ENCODE measurements around the gene NBEAL2. TPM values are rescaled to one million over a fixed set of nuclear protein-coding genes. Genes with fewer than 3 reads are reported as not detected.

Gene NBEAL2
- total RNA-seq, 1 experiment from 2014 or later: 60.5 TPM

DNA sequence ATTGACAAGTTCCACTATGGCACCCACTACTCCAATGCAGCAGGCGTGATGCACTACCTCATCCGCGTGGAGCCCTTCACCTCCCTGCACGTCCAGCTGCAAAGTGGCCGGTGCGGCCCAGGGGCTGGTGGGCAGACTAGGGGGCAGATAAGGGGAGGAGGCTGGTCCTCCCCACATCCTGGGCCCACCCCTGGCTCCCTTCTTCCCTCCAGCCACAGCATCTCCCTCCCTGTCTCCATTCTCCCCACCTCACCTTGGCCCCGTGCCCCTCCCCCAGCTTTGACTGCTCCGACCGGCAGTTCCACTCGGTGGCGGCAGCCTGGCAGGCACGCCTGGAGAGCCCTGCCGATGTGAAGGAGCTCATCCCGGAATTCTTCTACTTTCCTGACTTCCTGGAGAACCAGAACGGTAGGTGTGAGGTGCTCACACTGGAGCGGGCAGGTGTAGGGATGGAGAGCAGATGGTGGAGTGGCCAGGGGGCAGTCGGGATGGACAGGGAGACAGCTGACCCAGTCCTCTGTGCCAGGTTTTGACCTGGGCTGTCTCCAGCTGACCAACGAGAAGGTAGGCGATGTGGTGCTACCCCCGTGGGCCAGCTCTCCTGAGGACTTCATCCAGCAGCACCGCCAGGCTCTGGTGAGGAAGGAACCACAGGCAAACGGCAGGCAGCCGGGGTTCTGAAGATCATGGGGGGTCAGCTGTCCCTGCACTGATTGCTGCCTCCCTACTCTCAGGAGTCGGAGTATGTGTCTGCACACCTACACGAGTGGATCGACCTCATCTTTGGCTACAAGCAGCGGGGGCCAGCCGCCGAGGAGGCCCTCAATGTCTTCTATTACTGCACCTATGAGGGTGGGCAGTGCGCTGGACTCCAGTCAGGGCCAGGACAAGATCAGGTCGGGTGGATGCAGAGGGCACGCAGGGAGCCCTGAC is 26.0 kb downstream of the NBEAL2 start:
- Histone ChIP-seq H3K36me3 (ENCODE audit: insufficient read depth, low read length) (peaks cover 16% of the 10 kb centered on the region), H3K4me3 (ENCODE audit: low read length) (no peak overlapping the region)
- no peak for DNase-seq

DNA sequence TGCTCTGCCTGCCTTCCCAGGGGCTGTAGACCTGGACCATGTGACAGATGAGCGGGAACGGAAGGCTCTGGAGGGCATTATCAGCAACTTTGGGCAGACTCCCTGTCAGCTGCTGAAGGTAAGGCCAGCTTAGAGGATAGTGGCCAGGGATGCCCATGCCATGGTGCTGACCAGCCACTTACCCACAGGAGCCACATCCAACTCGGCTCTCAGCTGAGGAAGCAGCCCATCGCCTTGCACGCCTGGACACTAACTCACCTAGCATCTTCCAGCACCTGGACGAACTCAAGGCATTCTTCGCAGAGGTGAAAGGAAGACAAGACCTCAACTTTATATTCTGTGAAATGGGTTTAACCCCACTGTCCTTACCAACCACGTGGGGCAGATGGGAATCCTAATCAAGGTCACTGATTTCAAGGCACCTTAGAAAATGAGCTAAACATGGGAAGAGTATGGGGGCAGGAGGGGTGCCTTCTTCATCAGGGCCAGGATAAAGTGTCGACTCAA is 26.7 kb downstream of the NBEAL2 start:
- Histone ChIP-seq H3K4me1 (ENCODE audit: low read length) (peaks cover 4% of the 10 kb centered on the region), H3K4me3 (ENCODE audit: low read length) (no peak overlapping the region), H3K9me2 (replicated peaks; ENCODE audit: insufficient read depth, low read length) (no peaks in the 10 kb centered on the region), H3K27ac (ENCODE audit: low read length) (no peak overlapping the region), H4K20me1 (ENCODE audit: insufficient read depth, low read depth, low read length) (0 out of 2 replicates have a peak, but pooled peaks cover 6% of the 10 kb centered on the region), H3K9me3 (ENCODE audit: low read length) (no peaks in the 10 kb centered on the region), H3K9ac (ENCODE audit: low read length) (no peak overlapping the region), H3K79me2 (ENCODE audit: low read length) (no peaks in the 10 kb centered on the region), H3K4me2 (ENCODE audit: low read depth, low read length, poor library complexity, severe bottlenecking) (no peak overlapping the region), H2AFZ (ENCODE audit: low read length) (no peak overlapping the region), H3K27me3 (ENCODE audit: low read length) (no peaks in the 10 kb centered on the region), H3K36me3 (ENCODE audit: insufficient read depth, low read length) (peaks cover 16% of the 10 kb centered on the region)
- DNase-seq: no peak

More for the DNA sequence above, 26.0 kb downstream of the NBEAL2 start:
- no peaks in the 10 kb centered on the region for H3K79me2 ChIP-seq (ENCODE audit: low read length)
- no peak overlapping the region for H3K9ac ChIP-seq (ENCODE audit: low read length)
- 0 out of 2 replicates have a peak, but pooled peaks cover 6% of the 10 kb centered on the region for H4K20me1 ChIP-seq (ENCODE audit: insufficient read depth, low read depth, low read length)
- H3K9me3 ChIP-seq (ENCODE audit: low read length): no peaks in the 10 kb centered on the region
- H3K27ac ChIP-seq (ENCODE audit: low read length): no peak overlapping the region
- no peaks in the 10 kb centered on the region for H3K9me2 ChIP-seq (replicated peaks; ENCODE audit: insufficient read depth, low read length)
- H3K4me2 ChIP-seq (ENCODE audit: low read depth, low read length, poor library complexity, severe bottlenecking): no peak overlapping the region
- H3K4me1 ChIP-seq (ENCODE audit: low read length): peaks cover 4% of the 10 kb centered on the region
- H3K27me3 ChIP-seq (ENCODE audit: low read length): no peaks in the 10 kb centered on the region
- no peak overlapping the region for H2AFZ ChIP-seq (ENCODE audit: low read length)

DNA sequence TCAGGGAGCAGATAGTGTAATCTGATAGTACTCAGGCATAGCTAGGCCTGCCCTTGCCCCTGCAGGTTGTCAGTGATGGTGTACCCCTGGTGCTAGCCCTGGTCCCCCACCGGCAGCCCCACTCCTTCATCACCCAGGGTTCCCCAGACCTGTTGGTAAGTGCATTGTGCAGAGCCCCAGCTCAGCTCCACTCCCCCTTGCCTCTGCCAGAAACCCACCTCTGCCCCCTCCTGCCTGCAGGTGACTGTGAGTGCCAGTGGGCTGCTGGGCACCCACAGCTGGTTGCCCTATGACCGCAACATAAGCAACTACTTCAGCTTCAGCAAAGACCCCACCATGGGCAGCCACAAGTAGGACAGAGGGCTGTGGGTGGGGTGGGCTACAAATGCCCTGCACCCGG is 27.5 kb downstream of the NBEAL2 start:
- Histone ChIP-seq H3K9me3 (ENCODE audit: low read length) (no peaks in the 10 kb centered on the region), H2AFZ (ENCODE audit: low read length) (no peak overlapping the region), H3K9ac (ENCODE audit: low read length) (no peak overlapping the region), H3K27ac (ENCODE audit: low read length) (no peak overlapping the region), H4K20me1 (ENCODE audit: insufficient read depth, low read depth, low read length) (0 out of 2 replicates have a peak, but pooled peaks cover 6% of the 10 kb centered on the region), H3K36me3 (ENCODE audit: insufficient read depth, low read length) (peaks cover 16% of the 10 kb centered on the region), H3K27me3 (ENCODE audit: low read length) (no peaks in the 10 kb centered on the region), H3K4me1 (ENCODE audit: low read length) (peaks cover 4% of the 10 kb centered on the region), H3K9me2 (replicated peaks; ENCODE audit: insufficient read depth, low read length) (no peaks in the 10 kb centered on the region), H3K79me2 (ENCODE audit: low read length) (no peaks in the 10 kb centered on the region), H3K4me2 (ENCODE audit: low read depth, low read length, poor library complexity, severe bottlenecking) (no peak overlapping the region), H3K4me3 (ENCODE audit: low read length) (no peak overlapping the region)
- no peak for DNase-seq

DNA sequence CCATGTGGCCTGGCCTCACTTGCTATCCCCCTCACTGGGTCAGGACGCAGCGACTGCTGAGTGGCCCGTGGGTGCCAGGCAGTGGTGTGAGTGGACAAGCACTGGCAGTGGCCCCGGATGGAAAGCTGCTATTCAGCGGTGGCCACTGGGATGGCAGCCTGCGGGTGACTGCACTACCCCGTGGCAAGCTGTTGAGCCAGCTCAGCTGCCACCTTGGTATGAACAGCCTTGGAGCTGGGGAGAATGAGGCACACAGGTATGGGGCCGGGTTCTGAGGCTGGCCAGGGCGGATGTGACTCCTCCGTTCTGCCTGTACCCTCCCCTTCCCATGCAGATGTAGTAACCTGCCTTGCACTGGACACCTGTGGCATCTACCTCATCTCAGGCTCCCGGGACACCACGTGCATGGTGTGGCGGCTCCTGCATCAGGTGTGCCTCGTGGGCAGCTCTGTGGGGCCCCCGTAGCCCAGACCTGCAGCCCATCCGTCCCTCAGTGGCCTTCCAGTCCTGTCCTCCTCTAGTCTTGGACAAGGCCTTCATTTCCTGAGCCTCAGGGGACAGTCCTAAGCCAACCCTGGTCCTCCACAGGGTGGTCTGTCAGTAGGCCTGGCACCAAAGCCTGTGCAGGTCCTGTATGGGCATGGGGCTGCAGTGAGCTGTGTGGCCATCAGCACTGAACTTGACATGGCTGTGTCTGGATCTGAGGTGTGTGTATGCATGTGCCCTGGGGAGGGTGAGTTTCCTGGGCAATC is 28.2 kb downstream of the NBEAL2 start:
- Histone ChIP-seq H3K9me2 (replicated peaks; ENCODE audit: insufficient read depth, low read length) (no peaks in the 10 kb centered on the region), H3K4me2 (ENCODE audit: low read depth, low read length, poor library complexity, severe bottlenecking) (no peak overlapping the region), H3K9me3 (ENCODE audit: low read length) (no peaks in the 10 kb centered on the region), H3K27me3 (ENCODE audit: low read length) (no peaks in the 10 kb centered on the region), H3K9ac (ENCODE audit: low read length) (no peak overlapping the region), H2AFZ (ENCODE audit: low read length) (no peak overlapping the region), H4K20me1 (ENCODE audit: insufficient read depth, low read depth, low read length) (0 out of 2 replicates have a peak, but pooled peaks cover 6% of the 10 kb centered on the region), H3K79me2 (ENCODE audit: low read length) (no peaks in the 10 kb centered on the region), H3K36me3 (ENCODE audit: insufficient read depth, low read length) (peaks cover 13% of the 10 kb centered on the region), H3K27ac (ENCODE audit: low read length) (no peak overlapping the region), H3K4me1 (ENCODE audit: low read length) (peaks cover 4% of the 10 kb centered on the region), H3K4me3 (ENCODE audit: low read length) (no peak overlapping the region)
- DNase-seq: no peak

DNA sequence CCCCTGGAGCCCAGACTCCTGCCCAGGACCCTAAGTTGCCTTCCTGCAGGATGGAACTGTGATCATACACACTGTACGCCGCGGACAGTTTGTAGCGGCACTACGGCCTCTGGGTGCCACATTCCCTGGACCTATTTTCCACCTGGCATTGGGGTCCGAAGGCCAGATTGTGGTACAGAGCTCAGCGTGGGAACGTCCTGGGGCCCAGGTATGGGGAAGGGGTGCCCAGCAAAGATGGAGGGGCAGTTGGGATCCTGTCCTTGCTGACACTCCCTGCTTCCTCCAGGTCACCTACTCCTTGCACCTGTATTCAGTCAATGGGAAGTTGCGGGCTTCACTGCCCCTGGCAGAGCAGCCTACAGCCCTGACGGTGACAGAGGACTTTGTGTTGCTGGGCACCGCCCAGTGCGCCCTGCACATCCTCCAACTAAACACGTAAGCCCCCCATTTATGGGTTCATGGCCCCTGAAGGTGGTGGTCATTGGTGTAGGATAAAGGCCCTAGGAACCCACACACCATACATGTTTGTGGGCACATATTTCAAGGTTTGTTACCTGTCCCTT is 28.8 kb downstream of the NBEAL2 start:
- no peak overlapping the region for H3K4me2 ChIP-seq (ENCODE audit: low read depth, low read length, poor library complexity, severe bottlenecking)
- no peak overlapping the region for H3K27ac ChIP-seq (ENCODE audit: low read length)
- no peaks in the 10 kb centered on the region for H3K9me2 ChIP-seq (replicated peaks; ENCODE audit: insufficient read depth, low read length)
- DNase-seq: no peak
- H3K9me3 ChIP-seq (ENCODE audit: low read length): no peaks in the 10 kb centered on the region
- H3K36me3 ChIP-seq (ENCODE audit: insufficient read depth, low read length): peaks cover 9% of the 10 kb centered on the region
- no peaks in the 10 kb centered on the region for H3K27me3 ChIP-seq (ENCODE audit: low read length)
- peaks cover 4% of the 10 kb centered on the region for H3K4me1 ChIP-seq (ENCODE audit: low read length)
- no peak overlapping the region for H3K4me3 ChIP-seq (ENCODE audit: low read length)
- no peak overlapping the region for H3K9ac ChIP-seq (ENCODE audit: low read length)
- H4K20me1 ChIP-seq (ENCODE audit: insufficient read depth, low read depth, low read length): 0 out of 2 replicates have a peak, but pooled peaks cover 6% of the 10 kb centered on the region
- no peaks in the 10 kb centered on the region for H3K79me2 ChIP-seq (ENCODE audit: low read length)
- no peak overlapping the region for H2AFZ ChIP-seq (ENCODE audit: low read length)

DNA sequence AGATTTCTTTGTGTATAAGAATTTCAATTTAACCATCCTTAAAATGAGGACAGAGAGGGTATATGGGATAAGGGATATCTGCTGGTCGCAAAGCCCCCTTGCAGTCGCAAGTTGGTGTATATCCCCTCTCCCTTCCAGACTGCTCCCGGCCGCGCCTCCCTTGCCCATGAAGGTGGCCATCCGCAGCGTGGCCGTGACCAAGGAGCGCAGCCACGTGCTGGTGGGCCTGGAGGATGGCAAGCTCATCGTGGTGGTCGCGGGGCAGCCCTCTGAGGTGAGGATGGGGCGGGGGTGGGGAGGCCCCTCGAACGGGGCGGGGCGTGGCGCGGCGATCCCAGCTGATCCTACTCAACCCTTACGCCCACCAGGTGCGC is 29.4 kb downstream of the NBEAL2 start:
- no peak overlapping the region for H3K9ac ChIP-seq (ENCODE audit: low read length)
- H3K9me2 ChIP-seq (replicated peaks; ENCODE audit: insufficient read depth, low read length): no peaks in the 10 kb centered on the region
- H2AFZ ChIP-seq (ENCODE audit: low read length): no peak overlapping the region
- H3K4me2 ChIP-seq (ENCODE audit: low read depth, low read length, poor library complexity, severe bottlenecking): no peak overlapping the region
- peaks cover 4% of the 10 kb centered on the region for H3K4me1 ChIP-seq (ENCODE audit: low read length)
- H3K4me3 ChIP-seq (ENCODE audit: low read length): no peak overlapping the region
- H3K27me3 ChIP-seq (ENCODE audit: low read length): no peaks in the 10 kb centered on the region
- peaks cover 9% of the 10 kb centered on the region for H3K36me3 ChIP-seq (ENCODE audit: insufficient read depth, low read length)
- no peaks in the 10 kb centered on the region for H3K9me3 ChIP-seq (ENCODE audit: low read length)
- DNase-seq: no peak
- H4K20me1 ChIP-seq (ENCODE audit: insufficient read depth, low read depth, low read length): 0 out of 2 replicates have a peak, but pooled peaks cover 6% of the 10 kb centered on the region
- H3K27ac ChIP-seq (ENCODE audit: low read length): no peak overlapping the region
- no peaks in the 10 kb centered on the region for H3K79me2 ChIP-seq (ENCODE audit: low read length)

DNA sequence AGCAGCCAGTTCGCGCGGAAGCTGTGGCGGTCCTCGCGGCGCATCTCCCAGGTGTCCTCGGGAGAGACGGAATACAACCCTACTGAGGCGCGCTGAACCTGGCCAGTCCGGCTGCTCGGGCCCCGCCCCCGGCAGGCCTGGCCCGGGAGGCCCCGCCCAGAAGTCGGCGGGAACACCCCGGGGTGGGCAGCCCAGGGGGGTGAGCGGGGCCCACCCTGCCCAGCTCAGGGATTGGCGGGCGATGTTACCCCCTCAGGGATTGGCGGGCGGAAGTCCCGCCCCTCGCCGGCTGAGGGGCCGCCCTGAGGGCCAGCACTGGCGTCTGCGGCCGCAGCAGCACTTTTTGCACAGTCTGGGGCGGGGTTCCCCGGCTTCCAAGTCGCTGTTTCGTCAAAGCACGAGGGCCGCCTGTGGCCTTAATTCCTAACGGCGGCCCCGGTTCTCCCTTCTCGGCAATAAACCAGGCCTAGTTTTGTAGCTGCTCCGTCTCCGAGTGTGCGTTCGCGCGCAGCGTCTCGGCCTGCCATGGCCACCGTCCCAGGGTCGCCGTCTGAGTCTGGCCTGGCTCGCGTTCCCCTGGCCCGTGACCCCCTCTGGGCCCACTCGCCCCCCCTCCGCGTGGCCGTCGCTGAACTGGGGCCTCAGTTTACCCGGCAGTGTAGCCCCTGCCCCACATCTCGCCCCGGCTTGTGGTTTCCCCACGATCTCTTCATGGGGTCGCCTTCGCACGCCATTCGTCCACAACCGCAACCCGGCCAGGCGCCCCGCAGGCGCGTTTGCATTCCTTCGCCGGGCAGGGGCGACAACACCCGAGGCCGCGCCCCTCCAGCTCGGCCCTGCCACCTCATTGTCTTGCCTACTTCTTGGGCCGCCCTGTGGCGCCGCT is 30.0 kb downstream of the NBEAL2 start:
- Histone ChIP-seq H3K9me2 (replicated peaks; ENCODE audit: insufficient read depth, low read length) (no peaks in the 10 kb centered on the region), H3K4me2 (ENCODE audit: low read depth, low read length, poor library complexity, severe bottlenecking) (no peak overlapping the region), H3K9me3 (ENCODE audit: low read length) (no peaks in the 10 kb centered on the region), H3K27me3 (ENCODE audit: low read length) (no peaks in the 10 kb centered on the region), H3K79me2 (ENCODE audit: low read length) (no peaks in the 10 kb centered on the region), H4K20me1 (ENCODE audit: insufficient read depth, low read depth, low read length) (0 out of 2 replicates have a peak, but pooled peaks cover 6% of the 10 kb centered on the region), H2AFZ (ENCODE audit: low read length) (no peak overlapping the region), H3K27ac (ENCODE audit: low read length) (no peak overlapping the region), H3K4me3 (ENCODE audit: low read length) (no peak overlapping the region), H3K9ac (ENCODE audit: low read length) (no peak overlapping the region), H3K4me1 (ENCODE audit: low read length) (peaks cover 4% of the 10 kb centered on the region), H3K36me3 (ENCODE audit: insufficient read depth, low read length) (peaks cover 9% of the 10 kb centered on the region)
- DNase-seq: no peak
